K562 (cell line): Measurements from ENCODE around the gene TOM1L2. TPM values are rescaled to one million over a fixed set of nuclear protein-coding genes. Genes with fewer than 3 reads are reported as not detected.

Experiments used
- ATAC-seq: fragments of 200-7000 bp; cut with Tn5 transposase; 3 replicates; pipeline ENCODE4 v1.9.1; 2020; ENCODE audit warnings: moderate library complexity
- BruUV-seq: library from RNA; stranded (reverse); fragments of 400-500 nt; replicated peaks from 2 replicates; lab custom pipeline; 2021; lab: Mats Ljungman, UMichigan
- CTCF ChIA-PET: fragments of 300-600 bp; formaldehyde crosslinking; extraction: SDS; loops from one replicate; lab custom pipeline; 2021; ENCODE audit warnings: low intra/inter-chr PET ratio; lab: Yijun Ruan, JAX
- POLR2A ChIA-PET: fragments of 300-600, 350-650 bp; sonication (Branson Sonifier 250); formaldehyde crosslinking; extraction: SDS; loops from one replicate; lab custom pipeline; 2021; ENCODE audit warnings: antibody characterized with exemption, inconsistent platforms; lab: Yijun Ruan, JAX
- DNase-seq, 4 experiments: peaks; one replicate each; pipeline versions ENCODE4 v3.0.0 to v3.0.0-alpha.2; 2011 to 2018; ENCODE audit warnings: low spot score in 3 of 4, mixed read lengths in 3 of 4; ENCODE audit errors: extremely low read depth in 1 of 4
- FAIRE-seq: peaks from 2 replicates; lab custom pipeline; 2011; peaks lifted over from hg19 to GRCh38; lab: Jason Lieb, UNC
- H2AFZ ChIP-seq: 2 replicates; pipeline ENCODE4 v1.6.0; 2011; ENCODE audit warnings: low read depth, low read length, control low read depth, inconsistent platforms
- H3K27ac ChIP-seq: fragments of 200-600 bp; 3 replicates; pipeline ENCODE4 v1.8.0; 2011; ENCODE audit warnings: low read depth, mild to moderate bottlenecking, control low read depth, inconsistent platforms, low read length, moderate library complexity, mixed read lengths; ENCODE audit errors: extremely low read depth
- H3K27me3 ChIP-seq, 2 experiments: fragments of 300-600 bp in 1 of 2; 2 replicates in 1 of 2; 3 replicates in 1 of 2; pipeline versions ENCODE4 v1.6.0 to v1.8.0; 2011; ENCODE audit warnings: inconsistent platforms in 2 of 2, low read length in 2 of 2, mild to moderate bottlenecking in 1 of 2, mixed read lengths in 1 of 2, moderate library complexity in 1 of 2; ENCODE audit not compliant: control insufficient read depth in 2 of 2, insufficient read depth in 2 of 2
- H3K36me3 ChIP-seq: fragments of 300-600 bp; 3 replicates; pipeline ENCODE4 v1.8.0; 2011; ENCODE audit warnings: mild to moderate bottlenecking, low read length, inconsistent platforms; ENCODE audit not compliant: control insufficient read depth, insufficient read depth
- H3K4me1 ChIP-seq, 2 experiments: fragments of 200-600 bp in 1 of 2; replicated peaks in 1 of 2; 2 replicates in 1 of 2; 3 replicates in 1 of 2; pipeline versions ENCODE4 v1.5.1 to v1.8.0; 2011; ENCODE audit warnings: inconsistent platforms in 2 of 2, low read length in 2 of 2, mild to moderate bottlenecking in 1 of 2, mixed read lengths in 1 of 2, moderate library complexity in 1 of 2; ENCODE audit not compliant: control insufficient read depth in 2 of 2, insufficient read depth in 2 of 2
- H3K4me2 ChIP-seq: 2 replicates; pipeline ENCODE4 v1.6.1; 2011; ENCODE audit warnings: low read length, control low read depth, inconsistent platforms, mixed read lengths; ENCODE audit not compliant: insufficient read depth
- H3K4me3 ChIP-seq: fragments of 200-600 bp; sonication (generic), shearing (Covaris generic); 2 replicates; pipeline ENCODE4 v1.5.1; 2016; ENCODE audit warnings: control low read depth, inconsistent platforms
- H3K79me2 ChIP-seq: fragments of 200-600 bp; 3 replicates; pipeline ENCODE4 v1.8.0; 2011; ENCODE audit warnings: low read length, inconsistent platforms; ENCODE audit not compliant: control insufficient read depth, insufficient read depth
- H3K9ac ChIP-seq, 2 experiments: 2 replicates each; pipeline versions ENCODE4 v1.6.0 to v1.6.1; 2011; ENCODE audit warnings: low read depth in 2 of 2, low read length in 2 of 2, control low read depth in 1 of 2, inconsistent platforms in 1 of 2, mild to moderate bottlenecking in 1 of 2, mixed read lengths in 1 of 2; ENCODE audit not compliant: insufficient read depth in 1 of 2
- H3K9me1 ChIP-seq: one replicate; pipeline ENCODE4 v1.6.0; 2011; ENCODE audit warnings: inconsistent platforms, mild to moderate bottlenecking, low read length, moderate library complexity; ENCODE audit not compliant: control insufficient read depth, insufficient read depth
- H3K9me3 ChIP-seq: replicated peaks from 2 replicates; pipeline ENCODE4 v1.5.1; 2011; ENCODE audit warnings: low read depth, low read length, inconsistent platforms; ENCODE audit not compliant: control insufficient read depth, insufficient read depth
- H4K20me1 ChIP-seq: replicated peaks from 2 replicates; pipeline ENCODE4 v1.6.1; 2011; ENCODE audit warnings: low read length, inconsistent platforms, mixed read lengths; ENCODE audit not compliant: control insufficient read depth, insufficient read depth
- CREBBP ChIP-seq: IDR thresholded peaks from one replicate; pipeline ENCODE4 v1.6.1; 2012; ENCODE audit warnings: low read depth, mild to moderate bottlenecking, control low read depth, inconsistent platforms, low read length
- HCFC1 ChIP-seq: IDR thresholded peaks from 2 replicates; pipeline ENCODE4 v1.6.1; 2012; ENCODE audit warnings: low read depth, low read length, improper control_type of control experiment
- HNRNPK ChIP-seq: fragments of 200-400 bp; formaldehyde crosslinking; IDR thresholded peaks from one replicate; pipeline ENCODE4 v1.6.1; 2018; ENCODE audit warnings: mild to moderate bottlenecking, low read depth, low read length; ENCODE audit not compliant: poor library complexity, severe bottlenecking
- KDM5B ChIP-seq: fragments of 200-600 bp; sonication (generic); IDR thresholded peaks from 2 replicates; pipeline ENCODE4 v1.6.1; 2012; ENCODE audit warnings: low read depth, mild to moderate bottlenecking, moderate library complexity, low read length, control low read depth, inconsistent platforms; ENCODE audit not compliant: insufficient replicate concordance
- KLF6 ChIP-seq: fragments of 250-450 bp; sonication (Bioruptor Pico); IDR thresholded peaks from 2 replicates; pipeline ENCODE4 v1.4.0; 2020; ENCODE audit warnings: mild to moderate bottlenecking, moderate library complexity, borderline replicate concordance
- MITF ChIP-seq: IDR thresholded peaks from 2 replicates; pipeline ENCODE4 v1.6.1; 2014; ENCODE audit warnings: antibody characterized with exemption
- ZNF311 ChIP-seq: fragments of 250-450 bp; sonication (Bioruptor Pico); IDR thresholded peaks from 2 replicates; pipeline ENCODE4 v1.4.0; 2020; ENCODE audit warnings: mild to moderate bottlenecking, moderate library complexity
- ZNF764 ChIP-seq: fragments of 250-450 bp; sonication (Bioruptor Pico); IDR thresholded peaks from 2 replicates; pipeline ENCODE4 v1.4.0; 2020; ENCODE audit warnings: low read depth, mild to moderate bottlenecking, moderate library complexity
- WGBS: fragments of 100-300 bp; shearing (Covaris generic); methylation state at CpG from one replicate; pipeline ENCODE4 v1.1.6; 2016; ENCODE audit warnings: low coverage, mixed read lengths; ENCODE audit not compliant: insufficient coverage; ENCODE audit errors: missing lambda C conversion rate; 5-methylcytosine and 5-hydroxymethylcytosine counted together
- in situ Hi-C: fragments of 300-500 bp; cut with MboI; formaldehyde crosslinking; loops from 4 replicates; pipeline ENCODE4 v1.15.0; 2018; ENCODE audit warnings: inconsistent platforms, mixed read lengths
- intact Hi-C: fragments of 100-400 bp; cut with micrococcal nuclease; formaldehyde crosslinking; loops from 2 replicates; pipeline ENCODE4 v1.14.2; 2022
- polyA plus RNA-seq, 8 experiments: library from polyadenylated mRNA; depleted of rRNA in 4 of 8; stranded (reverse) in 5 of 8; unstranded in 3 of 8; fragments of >200 nt; fragmentation: Nextera tagmentation in 2 of 8; fragmentation: Illumina TruSeq in 1 of 8; extraction: Ambion mirVana in 2 of 8; extraction: Trizol in 1 of 8; gene quantifications; 2 replicates each; pipeline versions ENCODE4 v1.2.1 to v1.2.3, GENCODE V29; 2011 to 2014; ENCODE audit warnings: inconsistent platforms in 1 of 8, missing spikeins in 1 of 8
- total RNA-seq, 7 experiments: library from RNA; depleted of rRNA in 6 of 7; stranded (reverse); fragments of >200 nt in 6 of 7; fragmentation: Illumina TruSeq in 2 of 7; extraction: Trizol in 2 of 7; gene quantifications; 2 replicates each; pipeline versions ENCODE4 v1.2.1 to v1.2.3, GENCODE V29; 2011 to 2021; ENCODE audit warnings: low replicate concordance in 1 of 7

The TOM1L2 gene
- total and polyA plus RNA-seq, 9 of the 15 experiments (the other 6 are each of a cell fraction or from before 2014, with no cell fraction given), result 0.07 to 6.0 (median 2.5) TPM

GRCh38 chr17:17866425-17866824, 105.8 kb downstream of the TOM1L2 start:
- FAIRE-seq (no peak), ATAC-seq (no peak), DNase-seq (no peak)
- no peak overlapping the region for H3K4me2 ChIP-seq
- no peak overlapping the region for H3K9ac ChIP-seq
- H3K79me2 ChIP-seq, result no peaks in the 10 kb centered on the region
- intact Hi-C loops (no loop called here), in situ Hi-C loops (no loop called here)
- no peak overlapping the region for H2AFZ ChIP-seq
- H3K4me3 ChIP-seq, result no peak overlapping the region
- H3K27ac ChIP-seq, result no peak overlapping the region
- POLR2A ChIA-PET, result no interaction called here
- no peaks in the 10 kb centered on the region for H4K20me1 ChIP-seq
- no peaks in the 10 kb centered on the region for H3K9me1 ChIP-seq
- no peaks in the 10 kb centered on the region for H3K9me3 ChIP-seq
- no peaks in the 10 kb centered on the region for H3K27me3 ChIP-seq
- no peak for TF ChIP-seq HNRNPK
- no peak for TF ChIP-seq HCFC1
- no peak for TF ChIP-seq KLF6 (CRISPR knock-in tag)
- TF ChIP-seq ZNF311 (CRISPR knock-in tag), result no peak
- TF ChIP-seq ZNF764 (CRISPR knock-in tag), result no peak
- peaks cover 0 to 3% of the 10 kb centered on the region in 2 experiments; a peak in 1 of 5 replicates for H3K4me1 ChIP-seq
- CTCF ChIA-PET, result no interaction called here
- BruUV-seq, result no TSS peak
- H3K36me3 ChIP-seq, result no peaks in the 10 kb centered on the region
- 50% methylated on average over 2 of the region's 3 CpGs for WGBS

GRCh38 chr17:17865035-17865434, 107.2 kb downstream of the TOM1L2 start:
- 25% methylated on average over 1 of the region's 1 CpG for WGBS
- intact Hi-C loops, result no loop called here
- FAIRE-seq, result no peak

More at GRCh38 chr17:17865035-17865434, 107.2 kb downstream of the TOM1L2 start:
- ChIA-PET POLR2A (no interaction called here), CTCF (no interaction called here)
- Histone ChIP-seq H3K9me3 (no peaks in the 10 kb centered on the region), H3K27me3 (no peaks in the 10 kb centered on the region), H3K9me1 (no peaks in the 10 kb centered on the region), H2AFZ (no peak overlapping the region), H3K4me2 (no peak overlapping the region), H3K9ac (no peak overlapping the region), H3K36me3 (no peaks in the 10 kb centered on the region), H3K4me1 (peaks cover 0 to 4% of the 10 kb centered on the region in 2 experiments; a peak in 2 of 5 replicates), H3K4me3 (no peak overlapping the region), H4K20me1 (no peaks in the 10 kb centered on the region), H3K79me2 (no peaks in the 10 kb centered on the region), H3K27ac (no peak overlapping the region)
- BruUV-seq, result no TSS peak
- no peak for DNase-seq
- in situ Hi-C loops, result no loop called here
- no peak for ATAC-seq
- TF ChIP-seq CREBBP (no peak), MITF (no peak), KDM5B (no peak)
